ENCODE data around the gene KCMF1. TPM values are rescaled to one million over a fixed set of nuclear protein-coding genes. Genes with fewer than 3 reads are reported as not detected.

Gene KCMF1
- total and polyA plus RNA-seq, 2 of the 13 experiments (the other 11 are each of a cell fraction or from before 2014, with no cell fraction given): 62.1 to 116 TPM

- peak; percentile 87 for TF ChIP-seq ZNF598 (CRISPR knock-in tag; IDR thresholded peaks at IDR 0.05; ENCODE audit: borderline replicate concordance)
- TF ChIP-seq RFXAP (CRISPR knock-in tag; IDR thresholded peaks at IDR 0.05; ENCODE audit: borderline replicate concordance): peak; percentile 86; the same call in 1 of the 2 replicates
- peak; percentile 82; the same call in 1 of the 2 replicates for TF ChIP-seq ZNF12 (CRISPR knock-in tag; IDR thresholded peaks at IDR 0.05)
- TF ChIP-seq MIER3 (CRISPR knock-in tag; IDR thresholded peaks at IDR 0.05; ENCODE audit: borderline replicate concordance): peak; percentile 95
- TF ChIP-seq ZNF124 (CRISPR knock-in tag; IDR thresholded peaks at IDR 0.05): peak; percentile 99
- peak; percentile 95 for TF ChIP-seq ARID5B (CRISPR knock-in tag; IDR thresholded peaks at IDR 0.05)
- no peak; the same call in 1 of the 2 replicates for TF ChIP-seq ZNF225 (CRISPR knock-in tag; IDR thresholded peaks at IDR 0.05)
- TF ChIP-seq ZNF274 (CRISPR knock-in tag; IDR thresholded peaks at IDR 0.05): peak; percentile 84
- TF ChIP-seq ZNF605 (CRISPR knock-in tag; IDR thresholded peaks at IDR 0.05): peak; percentile 63
- peak; percentile 60; the same call in 1 of the 2 replicates for TF ChIP-seq ZBTB38 (CRISPR knock-in tag; IDR thresholded peaks at IDR 0.05)
- no peak for TF ChIP-seq ZNF841 (CRISPR knock-in tag; IDR thresholded peaks at IDR 0.05; ENCODE audit: borderline replicate concordance)
- no peak for TF ChIP-seq KLF15 (CRISPR knock-in tag; IDR thresholded peaks at IDR 0.05; ENCODE audit: borderline replicate concordance)
- peak; percentile 98 for TF ChIP-seq POGK (CRISPR knock-in tag; conservative IDR thresholded peaks at IDR 0.05)
- TF ChIP-seq, protein P1, sequence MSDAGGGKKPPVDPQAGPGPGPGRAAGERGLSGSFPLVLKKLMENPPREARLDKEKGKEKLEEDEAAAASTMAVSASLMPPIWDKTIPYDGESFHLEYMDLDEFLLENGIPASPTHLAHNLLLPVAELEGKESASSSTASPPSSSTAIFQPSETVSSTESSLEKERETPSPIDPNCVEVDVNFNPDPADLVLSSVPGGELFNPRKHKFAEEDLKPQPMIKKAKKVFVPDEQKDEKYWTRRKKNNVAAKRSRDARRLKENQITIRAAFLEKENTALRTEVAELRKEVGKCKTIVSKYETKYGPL (CRISPR knock-in tag; IDR thresholded peaks at IDR 0.05): no peak
- TF ChIP-seq MTF2 (CRISPR knock-in tag; IDR thresholded peaks at IDR 0.05; ENCODE audit: borderline replicate concordance): peak; percentile 95; the same call in 1 of the 2 replicates
- no peak; the same call in 1 of the 2 replicates for TF ChIP-seq NAIF1 (CRISPR knock-in tag; IDR thresholded peaks at IDR 0.05; ENCODE audit: borderline replicate concordance)
- TF ChIP-seq NBN (conservative IDR thresholded peaks at IDR 0.05): no peak
- 0 out of 2 replicates have a peak, but pooled peaks have one; percentile 54 for TF ChIP-seq ZNF138 (CRISPR knock-in tag; IDR thresholded peaks at IDR 0.05; ENCODE audit: low read depth)
- TF ChIP-seq SOX6 (IDR thresholded peaks at IDR 0.05): no peak
- peak; percentile 91 for TF ChIP-seq SOX6 (CRISPR knock-in tag; IDR thresholded peaks at IDR 0.05)
- no peak for TF ChIP-seq SRSF4 (IDR thresholded peaks at IDR 0.05; ENCODE audit: low read depth, low read length, poor library complexity, severe bottlenecking)
- TF ChIP-seq SATB2 (CRISPR knock-in tag; IDR thresholded peaks at IDR 0.05): no peak; the same call in 1 of the 2 replicates
- TF ChIP-seq PAX8 (CRISPR knock-in tag; IDR thresholded peaks at IDR 0.05; ENCODE audit: borderline replicate concordance): peak; percentile 91; the same call in 1 of the 2 replicates
- peak; percentile 90 for TF ChIP-seq ZNF292 (CRISPR knock-in tag; IDR thresholded peaks at IDR 0.05; ENCODE audit: borderline replicate concordance, low read depth)
- TF ChIP-seq MTA1 (CRISPR knock-in tag; IDR thresholded peaks at IDR 0.05; ENCODE audit: borderline replicate concordance): peak; percentile 96; the same call in 1 of the 2 replicates
Observed at GRCh38 chr2:84925724-84926376, 45.1 kb upstream of the KCMF1 start (continued).
